Anterior cingulate cortex (tissue), 58 donors: Measurements from ENCODE around the gene SCUBE1.

Source experiments
- DNase-seq, 58 donors: peaks; one replicate each; lab custom pipeline; 2025; lab: John Stamatoyannopoulos, UW

The SCUBE1 gene

DNA sequence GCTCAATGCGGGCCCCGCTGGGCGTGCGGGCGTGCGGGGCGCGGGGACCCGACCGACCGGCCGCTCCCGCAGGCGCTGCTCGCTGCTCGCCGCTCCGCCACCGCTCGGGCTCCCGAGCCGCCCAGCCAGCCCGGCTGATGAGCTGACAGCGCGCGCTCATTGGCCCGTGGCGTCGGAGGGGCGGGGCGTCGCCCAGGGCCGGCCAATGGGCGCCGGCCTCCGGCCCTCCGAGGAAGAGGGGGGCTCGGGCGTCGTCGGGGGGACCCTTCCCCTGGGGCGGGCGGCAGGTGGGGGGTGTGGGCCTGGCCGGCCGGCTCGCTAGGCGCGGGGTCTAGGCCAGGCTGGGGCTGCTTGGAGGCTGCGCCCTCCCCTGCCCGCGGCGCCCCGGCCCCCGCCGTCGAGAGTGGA lies at the start of gene SCUBE1:
Gene SCUBE1, minus strand, starts transcription at position 111 of the 408 bp plus-strand sequence. CDS start 111 bp downstream, outside the sequence.
- peak in 10 of 58 donors; percentile 2 to 30 (median 12) for DNase-seq

DNA sequence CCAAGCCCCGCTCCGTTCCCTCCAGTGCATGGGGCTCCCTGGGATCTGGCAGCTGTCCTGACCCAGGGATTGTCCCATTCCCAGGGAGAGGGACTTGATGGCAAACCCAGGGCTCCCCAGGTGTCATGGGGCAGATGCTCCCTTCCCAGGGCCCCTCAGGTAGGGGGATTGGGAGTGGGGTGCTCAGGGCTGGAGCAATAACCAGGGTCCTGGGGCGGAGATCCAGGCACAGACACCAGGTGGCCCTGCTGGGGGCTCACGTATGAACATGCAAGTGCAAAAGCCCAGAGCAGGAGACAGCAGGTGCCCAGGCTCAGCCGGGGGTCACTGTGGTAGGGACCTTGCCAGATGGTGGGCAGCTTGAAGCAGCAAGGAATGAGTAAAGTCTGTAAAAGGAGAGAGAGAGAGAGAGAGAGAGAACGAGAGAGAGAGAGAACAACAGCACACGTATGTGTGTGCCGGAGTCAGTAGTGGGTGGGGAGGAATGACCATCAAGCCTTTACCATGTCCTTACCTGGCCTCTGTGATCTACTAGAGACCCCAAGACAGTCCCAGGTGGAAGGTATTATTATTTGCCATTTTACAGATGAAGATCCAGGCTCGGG lies 49.3 kb upstream of the SCUBE1 start:
- no peak for DNase-seq

DNA sequence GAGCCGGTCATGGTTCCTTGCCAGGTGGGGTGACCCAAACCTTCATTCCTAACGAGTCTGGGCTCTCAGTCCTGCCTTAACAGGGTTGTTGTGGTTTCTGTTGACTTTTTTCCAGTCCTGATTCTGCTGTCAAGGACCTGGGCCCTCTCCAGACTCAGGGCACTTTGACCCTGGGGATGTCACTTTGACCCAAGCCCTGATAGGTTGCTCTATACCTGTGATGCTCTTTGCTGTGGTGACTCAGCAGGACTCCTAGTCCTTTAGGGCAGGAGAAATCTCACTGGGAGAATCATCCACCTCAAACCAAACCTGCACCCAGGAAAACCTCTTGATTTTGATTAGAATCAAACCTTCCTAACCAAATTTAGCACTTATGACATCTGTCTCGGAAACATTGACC lies 48.1 kb upstream of the SCUBE1 start:
- no peak for DNase-seq

DNA sequence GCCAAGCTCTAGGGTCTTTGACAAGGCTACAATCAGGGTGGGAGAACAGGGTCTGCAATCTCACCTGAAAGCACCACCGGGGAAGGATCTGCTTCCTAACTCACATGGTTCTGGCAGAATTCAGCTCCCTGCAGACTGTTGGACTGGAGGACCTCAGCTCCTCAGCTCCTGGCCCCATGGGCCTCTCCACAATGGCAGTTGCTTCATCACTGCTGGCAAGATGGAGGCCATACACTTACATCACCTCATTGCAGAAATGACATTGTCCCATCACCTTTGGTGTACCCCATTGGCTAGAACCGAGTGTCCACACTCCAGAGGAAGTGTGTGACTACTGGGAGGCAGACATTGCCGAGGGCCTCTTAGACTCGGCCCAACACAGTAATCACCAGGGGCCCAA lies 47.7 kb upstream of the SCUBE1 start:
- DNase-seq: no peak

DNA sequence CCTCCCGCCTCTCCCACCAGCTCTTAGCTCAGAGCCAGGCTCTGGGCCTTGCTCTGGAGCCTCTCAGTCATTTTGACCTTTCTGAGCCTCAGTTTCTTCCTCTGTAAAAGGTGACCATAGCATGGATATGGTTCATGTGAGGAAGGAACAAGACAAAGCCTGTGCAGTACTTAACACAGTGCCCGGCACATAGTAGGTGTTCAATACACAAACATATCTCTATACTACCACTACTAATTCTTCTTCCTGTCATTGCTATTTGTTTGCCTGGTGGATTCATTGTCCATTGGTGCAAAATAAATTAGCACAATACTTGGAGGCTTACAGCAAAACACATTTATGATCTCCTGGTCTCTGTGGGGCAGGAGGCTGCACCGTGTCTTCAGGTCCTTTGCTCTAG lies 47.0 kb upstream of the SCUBE1 start:
- no peak for DNase-seq

DNA sequence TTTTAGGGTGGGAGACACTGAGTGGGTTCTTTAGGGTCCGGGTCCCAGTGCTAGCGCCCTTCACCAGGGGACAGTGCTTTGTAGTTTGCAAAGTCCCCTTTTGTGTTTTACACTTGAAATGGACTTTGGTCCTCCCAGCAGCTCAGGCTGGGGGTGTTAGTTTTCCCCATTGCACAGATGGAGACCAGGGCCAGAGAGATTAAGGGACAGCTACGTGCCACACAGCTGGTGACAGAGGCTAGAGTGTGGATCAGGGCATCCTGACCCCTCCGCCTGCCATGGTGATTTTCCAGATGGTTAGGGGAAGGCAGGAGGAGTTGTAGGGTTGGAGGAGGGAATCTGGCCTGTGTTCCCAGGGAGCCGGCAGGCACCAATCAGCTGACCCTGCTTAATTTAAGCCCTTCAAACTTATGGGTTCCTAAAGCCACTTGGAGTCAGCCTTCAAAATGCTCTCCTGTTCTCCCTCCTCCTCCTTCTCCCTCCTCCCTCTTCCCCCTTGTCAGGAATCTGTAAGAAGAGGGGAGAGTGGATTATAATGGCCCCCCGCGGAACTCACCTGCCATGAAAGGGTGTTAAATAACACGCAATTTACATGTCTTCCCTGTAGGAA lies 46.2 kb upstream of the SCUBE1 start:
- no peak for DNase-seq

DNA sequence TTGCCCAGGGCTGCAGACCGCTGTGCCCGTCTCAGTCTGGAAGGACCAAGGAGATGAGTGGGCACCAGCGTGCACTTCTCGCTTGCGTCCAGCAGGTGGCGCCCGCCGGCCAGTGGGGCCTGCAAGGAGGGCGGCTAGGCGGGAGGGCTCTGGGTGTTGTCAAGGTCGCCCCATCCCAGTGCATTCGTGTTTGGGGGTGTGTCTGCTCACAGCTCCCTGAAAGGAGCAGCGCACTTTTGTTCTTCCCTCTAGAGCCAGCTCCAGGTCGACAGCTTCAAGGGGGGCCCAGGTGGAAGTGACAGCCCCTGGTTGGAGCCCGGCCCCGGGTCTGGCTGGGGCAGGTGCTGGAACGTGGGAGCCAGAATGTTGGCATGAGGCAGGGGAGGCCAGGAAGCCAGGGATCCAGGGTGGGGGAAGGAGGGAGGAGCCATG lies 45.3 kb upstream of the SCUBE1 start:
- peak in 54 of 58 donors; percentile 11 to 87 (median 52) for DNase-seq

DNA sequence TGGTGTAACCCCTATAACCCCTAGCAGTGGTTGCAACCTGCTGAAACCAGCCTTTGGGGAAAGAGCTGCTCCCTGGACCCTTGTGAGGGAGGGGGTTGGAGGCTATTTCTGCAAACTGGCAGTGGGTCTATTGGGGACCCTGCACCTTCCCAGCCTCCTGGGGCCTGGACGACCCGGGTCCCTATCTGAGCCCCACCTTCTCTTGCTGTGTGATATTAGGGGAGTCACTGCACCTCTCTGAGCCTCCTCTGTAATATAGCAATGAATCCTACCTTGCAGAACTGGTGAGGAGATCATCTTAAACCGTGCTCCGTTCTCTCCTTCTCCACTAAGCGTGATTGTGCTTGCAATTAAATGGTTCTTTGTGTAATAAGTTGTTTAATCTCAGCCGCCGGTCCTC lies 44.6 kb upstream of the SCUBE1 start:
- DNase-seq: no peak

DNA sequence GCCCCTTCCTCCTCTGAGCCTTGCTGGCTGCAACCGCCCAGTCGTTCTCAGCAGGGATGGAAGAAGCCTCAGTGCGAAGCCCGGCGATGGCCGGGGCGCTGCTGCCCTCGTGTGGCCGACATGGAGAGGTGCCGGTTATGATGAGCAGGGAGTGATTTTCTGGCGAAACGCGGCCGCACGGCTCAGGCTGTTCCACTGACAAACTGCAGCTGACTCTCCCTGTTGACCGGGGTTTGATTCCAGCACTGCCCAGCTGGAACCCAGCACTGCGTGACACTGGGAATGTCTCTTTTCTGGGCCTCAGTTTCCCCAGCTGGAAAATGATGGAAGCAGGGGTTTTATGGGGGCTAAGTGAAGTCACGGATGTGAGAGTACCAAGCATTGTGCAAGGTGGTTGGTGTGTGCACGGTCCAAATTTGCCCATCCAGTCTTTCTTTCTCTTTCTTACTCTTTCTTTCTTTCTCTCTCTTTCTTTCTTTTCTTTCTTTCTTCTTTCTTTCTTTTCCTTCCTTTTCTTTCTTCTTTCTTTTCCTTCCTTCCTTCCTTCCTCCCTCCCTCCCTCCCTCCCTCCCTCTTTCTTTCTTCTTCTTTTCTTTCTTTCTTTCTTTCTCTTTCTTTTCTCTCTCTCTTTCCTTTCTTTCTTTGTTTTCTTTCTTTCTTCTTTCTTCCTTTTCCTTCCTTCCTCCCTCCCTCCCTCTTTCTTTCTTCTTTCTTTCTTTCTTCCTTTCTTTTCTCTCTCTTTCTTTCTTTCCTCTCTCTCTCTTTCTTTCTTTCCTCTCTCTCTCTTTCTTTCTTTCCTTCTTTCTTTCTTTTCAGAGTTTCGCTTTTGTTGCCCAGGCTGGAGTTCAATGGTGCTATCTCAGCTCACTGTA lies 42.8 kb upstream of the SCUBE1 start:
- DNase-seq: peak in 57 of 58 donors; percentile 34 to 85 (median 62)

DNA sequence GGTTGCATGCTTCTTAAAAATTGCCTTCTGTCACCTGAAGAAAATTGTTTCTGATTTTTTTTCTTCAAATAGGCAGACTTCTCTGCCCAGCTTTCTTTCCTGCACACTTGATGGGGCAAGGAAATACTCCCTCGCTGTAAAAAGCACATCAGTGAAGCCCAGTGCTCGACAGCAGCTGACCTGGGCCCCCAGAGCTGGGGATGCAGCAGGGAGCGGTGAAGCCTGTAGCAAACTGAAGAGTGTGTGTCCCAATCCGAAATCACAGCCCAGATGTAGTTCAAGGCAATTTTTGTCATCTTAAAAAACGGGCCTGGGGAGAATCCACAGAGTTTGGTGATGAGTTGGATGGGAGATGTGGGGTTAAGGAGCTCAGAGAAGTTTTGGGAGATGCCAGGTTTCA lies 41.7 kb upstream of the SCUBE1 start:
- no peak for DNase-seq

DNA sequence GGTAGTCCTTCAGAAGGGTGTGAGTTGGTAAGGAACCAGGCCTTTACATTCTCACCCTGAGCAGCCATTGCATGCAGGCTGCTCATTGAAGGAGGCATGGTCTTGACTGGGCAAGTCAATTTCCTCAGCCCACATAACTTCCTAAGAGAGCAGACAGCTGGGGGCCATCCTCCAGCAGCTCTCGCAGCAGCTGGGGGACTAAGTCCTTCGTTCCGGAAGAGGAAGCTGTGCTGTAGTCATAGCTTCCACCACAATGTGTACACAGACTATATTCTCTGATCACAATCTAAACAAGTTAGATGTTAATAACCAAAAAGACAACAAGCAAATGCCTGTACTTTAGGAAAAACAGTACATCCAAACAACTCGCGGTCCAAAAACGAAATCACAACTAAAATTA lies 38.5 kb upstream of the SCUBE1 start:
- no peak for DNase-seq

DNA sequence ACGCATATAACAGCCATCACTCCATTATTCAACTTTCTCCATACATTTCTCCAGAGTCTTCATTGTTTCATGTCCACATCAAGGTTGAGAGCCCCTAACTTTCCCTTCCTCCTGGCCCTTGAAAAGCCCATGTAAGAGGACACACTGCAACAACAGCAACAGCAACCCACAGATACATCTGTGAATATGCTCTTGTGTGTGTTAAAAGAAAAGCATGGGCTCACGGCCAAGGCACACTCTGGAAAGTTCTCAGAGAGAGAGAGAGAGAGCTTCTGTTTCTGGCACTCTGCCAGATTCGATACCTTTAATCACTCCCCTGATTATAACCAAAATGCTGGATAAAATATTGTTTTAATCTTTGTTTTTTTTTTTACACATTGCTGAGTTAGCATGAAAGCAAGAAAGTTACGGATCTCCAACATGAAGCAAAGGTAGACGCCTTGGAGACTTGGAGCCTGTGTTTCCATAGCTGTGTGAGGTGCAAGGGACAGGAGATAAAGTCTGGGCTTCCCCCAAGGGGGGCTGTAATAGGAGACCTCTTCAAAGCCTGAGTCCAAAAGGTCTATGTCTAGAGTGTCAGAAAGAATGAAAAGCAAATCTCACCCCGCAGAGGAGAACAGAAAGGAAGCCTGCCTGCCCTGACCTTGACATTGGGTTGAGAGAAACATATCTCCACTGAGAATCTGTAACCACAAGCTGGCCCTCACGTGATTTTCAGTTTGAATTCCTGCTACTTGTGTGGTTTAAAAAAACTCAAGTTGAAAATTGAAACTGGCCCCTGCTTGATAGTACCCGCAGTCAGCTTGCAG lies 34.9 kb upstream of the SCUBE1 start:
- peak in 1 of 58 donors; percentile 14 for DNase-seq

DNA sequence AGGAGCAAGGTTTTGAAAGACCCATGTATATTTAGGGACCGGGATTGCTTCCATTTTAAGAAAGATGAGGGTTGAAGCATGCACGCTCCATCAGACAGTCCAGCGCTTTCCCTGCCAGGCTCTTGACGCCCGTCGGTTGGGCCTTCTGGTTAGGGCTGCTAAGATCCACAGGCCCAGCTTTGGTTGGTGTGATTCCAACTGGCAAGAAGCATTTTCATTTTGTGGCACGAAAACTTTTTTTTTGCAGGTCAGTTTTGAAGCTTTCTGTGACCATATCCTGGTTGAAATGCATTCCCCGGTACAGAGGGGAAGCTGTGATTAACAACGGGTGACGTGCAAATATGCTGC lies 34.4 kb upstream of the SCUBE1 start:
- DNase-seq: peak in 13 of 58 donors; percentile 6 to 53 (median 22)

DNA sequence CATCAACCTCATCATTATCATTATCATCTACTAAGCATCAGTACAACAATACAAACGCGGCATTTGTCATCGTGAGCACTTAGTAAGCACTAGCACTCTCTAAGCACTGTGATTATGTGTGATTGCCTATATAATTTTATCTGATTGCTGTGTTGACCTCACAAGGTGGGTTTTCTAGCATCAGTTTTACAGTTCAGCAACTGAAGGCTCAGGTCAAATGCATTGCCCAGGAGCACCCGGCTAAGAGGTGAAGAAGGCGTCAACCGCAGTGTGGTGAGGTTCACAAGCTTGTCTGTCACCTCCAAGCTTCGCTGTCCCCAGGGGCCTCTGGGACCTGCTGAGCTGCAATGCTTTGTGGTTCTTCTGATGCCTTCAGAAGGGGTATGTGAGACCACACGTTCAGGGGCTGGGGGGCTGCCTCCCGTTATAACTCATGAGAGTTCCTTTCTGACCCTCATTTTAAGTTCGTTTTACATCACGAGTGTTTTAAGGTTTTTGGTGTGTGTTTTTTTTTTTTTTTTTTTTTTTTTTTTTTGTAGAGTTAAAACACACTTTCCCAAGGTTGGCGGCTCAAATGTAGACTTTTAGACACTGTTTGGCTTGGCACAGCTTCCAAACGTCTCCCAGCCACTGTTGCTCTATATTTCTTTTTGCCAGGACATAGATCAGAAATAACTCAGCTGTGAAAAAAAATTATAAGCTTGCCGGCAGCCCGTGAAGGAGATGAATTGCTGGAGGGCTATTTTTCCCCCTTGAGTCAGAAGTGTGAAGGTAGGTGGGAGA lies 33.8 kb upstream of the SCUBE1 start:
- peak in 4 of 58 donors; percentile 8 to 48 (median 24) for DNase-seq

DNA sequence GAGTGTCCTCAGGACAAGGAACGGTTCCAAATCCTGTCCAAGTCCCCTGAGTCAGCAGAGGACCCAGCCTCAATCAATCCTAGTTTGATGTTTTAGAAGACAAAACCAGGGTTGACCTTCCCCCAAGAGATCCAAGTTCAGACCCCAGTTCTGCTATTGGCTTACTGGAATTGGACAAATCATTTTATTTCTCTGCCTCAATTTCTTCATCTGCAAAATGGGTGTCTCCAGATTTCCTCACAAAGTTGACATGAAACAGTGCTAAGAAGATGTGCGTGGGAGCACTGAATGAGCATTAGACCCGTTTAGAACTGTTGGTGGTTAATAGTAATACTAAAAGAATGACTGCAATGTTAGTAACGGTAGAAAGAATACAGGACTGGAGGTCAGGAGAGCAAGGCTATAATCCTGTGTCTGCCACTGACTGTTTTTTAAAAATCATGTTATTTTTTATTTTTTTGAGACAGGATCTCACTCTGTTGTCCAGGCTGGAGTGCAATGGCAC lies 32.8 kb upstream of the SCUBE1 start:
- DNase-seq: no peak

DNA sequence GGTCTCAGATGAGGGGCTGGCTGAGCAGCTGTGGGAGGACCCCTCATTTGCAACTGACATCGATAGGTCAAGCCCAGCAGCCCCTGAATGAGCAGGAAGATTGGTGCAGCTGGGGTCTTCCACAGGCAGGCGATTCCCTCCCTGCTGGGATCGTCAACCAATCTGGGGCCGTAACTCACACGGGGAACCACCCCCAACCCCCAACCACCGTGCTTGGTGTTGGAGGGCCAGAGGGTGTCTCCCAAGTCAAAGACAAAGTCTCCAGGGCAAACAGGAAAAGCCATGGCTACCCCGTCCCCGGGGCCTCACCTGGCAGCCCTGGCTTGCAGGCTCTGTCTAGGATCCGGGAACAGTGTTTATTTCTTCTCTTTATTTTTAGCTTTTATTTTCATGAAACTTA lies 26.9 kb upstream of the SCUBE1 start:
- no peak for DNase-seq

DNA sequence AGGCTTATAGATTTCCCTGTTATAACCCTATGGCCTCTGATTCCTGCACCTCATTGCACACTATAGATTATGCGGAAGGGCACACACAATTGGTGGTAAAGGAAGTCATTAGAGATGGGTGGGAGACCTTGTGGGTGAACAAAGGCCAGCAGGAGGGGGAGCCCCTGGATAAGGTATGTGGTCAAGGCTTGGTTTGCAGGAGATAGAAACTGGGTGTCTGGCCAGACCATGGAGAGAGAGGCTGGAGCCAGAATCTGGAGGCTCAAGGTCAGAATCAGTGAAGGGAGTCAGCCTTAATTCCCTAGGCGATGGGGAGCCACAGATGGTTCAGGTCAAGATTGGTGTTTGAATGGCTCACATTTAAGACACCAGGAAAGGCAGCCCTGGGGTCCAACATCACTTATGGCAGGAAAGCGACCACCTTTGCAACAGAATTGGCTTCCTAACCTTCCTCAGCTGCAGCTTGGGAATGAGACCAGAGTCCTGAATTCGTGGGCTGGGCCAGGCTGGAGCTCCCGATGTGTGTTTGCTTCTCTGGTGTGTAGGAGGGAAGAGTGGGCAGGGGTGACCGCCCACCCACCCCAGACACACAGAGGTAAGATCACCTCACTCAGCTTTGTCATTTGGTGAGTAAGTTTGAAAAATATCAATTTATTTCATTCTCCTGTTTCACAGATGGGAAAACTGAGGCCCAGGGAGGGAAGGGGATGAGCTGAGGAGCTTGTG lies 22.7 kb upstream of the SCUBE1 start:
- DNase-seq: no peak

DNA sequence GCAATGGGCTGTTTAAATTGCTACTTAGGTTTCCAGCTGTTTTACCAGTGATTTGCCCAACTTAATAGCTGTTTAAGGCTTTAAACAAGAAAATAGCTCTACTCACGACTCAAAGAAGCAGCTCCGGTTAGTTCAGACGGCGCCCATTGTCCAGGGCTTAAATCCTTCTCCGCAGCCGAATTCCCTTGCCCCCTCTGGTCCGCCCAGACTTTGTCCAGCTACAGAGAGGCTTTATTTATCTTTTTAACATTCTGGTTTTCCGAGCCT lies 20.9 kb upstream of the SCUBE1 start:
- DNase-seq: no peak
